GM21515 (cell line): Measurements from ENCODE around the gene ZNF212.

Source experiments
- ATAC-seq: cut with Tn5 transposase; IDR thresholded peaks from one replicate; pipeline ENCODE4 v1.9.1; 2021; ENCODE audit not compliant: unreplicated experiment

Gene ZNF212

DNA sequence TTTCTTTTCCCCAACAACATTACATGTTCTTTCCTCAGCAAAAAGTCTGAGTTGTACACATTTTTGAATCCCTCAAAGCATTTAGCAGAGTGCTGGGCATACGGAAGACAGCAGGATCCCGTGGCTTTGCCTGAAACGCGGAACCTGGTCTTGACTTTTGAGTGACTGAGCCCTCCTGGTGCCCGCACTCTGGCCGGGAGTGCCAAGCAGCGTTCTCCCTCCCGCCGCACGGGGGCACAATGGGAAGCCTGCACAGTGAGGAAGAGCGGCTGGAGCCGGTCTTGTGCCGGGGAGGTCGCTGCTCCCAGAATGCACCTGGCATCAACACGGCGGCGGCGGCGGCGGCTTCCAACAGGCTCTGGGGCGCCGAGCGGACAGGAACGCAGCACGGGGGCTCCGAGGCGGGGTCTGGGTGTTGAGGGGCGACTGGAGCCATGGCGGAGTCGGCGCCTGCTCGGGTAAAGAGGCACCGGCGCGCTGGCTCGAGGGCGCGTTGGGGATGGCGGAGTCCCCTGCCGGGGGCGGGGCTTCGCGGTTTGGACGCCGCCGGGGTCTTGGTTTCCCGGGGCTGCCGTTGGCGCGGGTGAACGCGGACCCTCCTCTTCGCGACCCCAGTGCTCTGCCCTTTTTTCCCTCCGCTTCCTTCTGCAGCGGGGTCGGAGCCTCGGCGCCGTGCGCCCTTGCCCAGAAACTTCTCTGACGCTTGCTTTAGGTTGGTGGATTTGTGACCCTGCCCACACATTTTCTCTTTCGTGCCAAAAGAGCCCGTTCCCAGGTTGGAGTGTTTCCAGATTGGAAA is at the start of gene ZNF212:
Gene ZNF212, plus strand, starts transcription at position 307 of the 799 bp plus-strand sequence. Its CDS starts 128 bp downstream, at position 435.
- peak; percentile 99 for ATAC-seq

- no peak for ATAC-seq
These were observed 47.6 kb upstream of the ZNF212 start for GRCh38 chr7:149191851-149192250.

DNA sequence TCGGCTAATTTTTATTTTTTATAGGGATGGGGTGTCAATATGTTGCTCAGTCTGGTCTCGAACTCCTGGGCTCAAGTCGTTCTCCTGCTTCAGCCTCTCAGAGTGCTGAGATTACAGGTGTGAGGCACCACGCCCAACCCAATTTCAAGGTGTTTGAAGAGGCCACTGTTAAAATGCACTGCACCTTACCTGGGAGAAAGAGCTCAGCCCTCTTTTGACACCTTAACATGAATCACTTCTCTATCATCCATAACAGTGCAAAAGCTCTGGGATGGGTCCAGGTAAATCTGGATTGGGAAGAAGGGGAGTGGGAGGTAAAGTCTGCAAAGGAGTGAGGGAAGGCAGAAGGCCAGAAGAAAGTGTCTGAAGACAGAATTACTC is 44.7 kb upstream of the ZNF212 start:
- no peak for ATAC-seq

- peak; percentile 88 for ATAC-seq
These were observed 44.0 kb upstream of the ZNF212 start, which contains the start of gene ZNF282 for GRCh38 chr7:149195180-149196150. ZNF282 (plus strand) TSS chr7:149195546; CDS start chr7:149195590, 44 bp downstream.

DNA sequence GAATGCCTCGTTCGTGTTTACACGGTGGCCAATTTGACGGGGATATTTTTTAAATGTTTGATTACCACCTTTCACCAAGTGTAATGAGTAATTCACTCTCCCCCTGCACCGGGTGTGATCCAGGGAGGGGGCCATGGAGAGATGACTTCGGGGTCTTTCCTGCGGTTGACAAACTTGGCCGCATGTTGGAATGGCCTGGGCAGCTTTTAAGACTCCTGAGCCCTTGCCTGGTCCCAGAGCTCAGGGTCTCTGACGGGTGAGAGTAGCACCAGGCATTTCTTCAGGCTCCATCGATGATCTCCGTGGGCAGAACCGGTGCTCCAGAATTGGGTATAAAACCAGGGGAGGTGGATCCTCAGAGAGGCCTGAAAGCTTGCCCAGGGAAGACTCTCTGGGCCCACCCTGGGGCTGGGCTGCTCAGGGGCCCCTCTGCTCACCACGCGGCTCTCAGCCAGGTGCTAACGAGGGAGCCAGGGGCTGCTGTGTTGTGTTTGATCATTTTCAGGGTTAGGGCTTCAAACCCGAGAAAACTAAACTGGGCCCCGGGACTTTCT is 43.2 kb upstream of the ZNF212 start:
- ATAC-seq, result no peak

DNA sequence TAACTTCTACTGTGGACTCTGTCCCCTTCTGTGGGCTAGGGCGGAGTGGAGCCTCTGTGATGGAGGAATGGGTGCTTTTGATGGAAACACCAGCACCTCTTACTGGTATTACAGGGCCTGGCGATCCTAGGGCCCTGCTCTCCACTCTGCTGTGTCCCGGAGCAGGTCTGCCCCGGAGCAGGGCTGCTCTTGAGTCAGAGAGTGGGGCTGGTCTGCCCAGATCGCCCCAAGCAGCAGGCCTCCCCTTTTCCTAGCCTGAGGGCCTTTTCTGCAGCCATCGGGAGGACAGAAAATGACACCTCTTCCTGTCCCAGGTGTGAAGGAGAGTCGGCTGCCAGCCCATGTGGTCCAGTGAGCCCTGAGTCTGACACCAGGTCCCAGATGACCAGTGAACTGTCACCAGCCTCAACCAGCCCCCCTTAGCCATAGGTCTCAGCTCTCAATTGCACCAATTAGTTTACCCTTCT is 42.7 kb upstream of the ZNF212 start:
- ATAC-seq, result no peak

GRCh38 chr7:149197675-149198074 is 41.8 kb upstream of the ZNF212 start:
- no peak for ATAC-seq

DNA sequence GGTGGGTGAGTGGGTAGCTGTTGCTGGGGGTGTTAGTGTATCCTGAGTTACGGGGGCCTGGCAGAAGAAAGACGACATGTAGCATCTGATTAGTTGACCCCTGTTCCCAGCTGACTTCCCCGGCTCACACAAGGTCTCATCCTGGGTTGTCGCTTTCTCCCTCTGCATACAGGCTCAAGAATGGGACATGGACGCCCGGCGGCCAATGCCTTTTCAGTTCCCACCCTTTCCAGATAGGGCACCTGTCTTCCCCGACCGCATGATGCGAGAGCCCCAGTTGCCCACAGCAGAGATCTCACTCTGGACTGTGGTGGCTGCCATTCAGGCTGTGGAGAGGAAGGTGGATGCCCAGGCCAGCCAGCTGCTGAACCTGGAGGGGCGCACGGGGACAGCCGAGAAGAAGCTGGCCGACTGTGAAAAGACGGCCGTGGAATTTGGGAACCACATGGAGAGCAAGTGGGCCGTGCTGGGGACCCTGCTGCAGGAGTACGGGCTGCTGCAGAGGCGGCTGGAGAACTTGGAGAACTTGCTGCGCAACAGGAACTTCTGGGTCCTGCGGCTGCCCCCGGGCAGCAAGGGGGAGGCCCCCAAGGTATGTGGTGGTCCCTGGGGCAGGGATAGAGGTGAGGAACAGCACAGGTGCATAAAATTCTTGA is 41.2 kb upstream of the ZNF212 start:
- ATAC-seq, result no peak

DNA sequence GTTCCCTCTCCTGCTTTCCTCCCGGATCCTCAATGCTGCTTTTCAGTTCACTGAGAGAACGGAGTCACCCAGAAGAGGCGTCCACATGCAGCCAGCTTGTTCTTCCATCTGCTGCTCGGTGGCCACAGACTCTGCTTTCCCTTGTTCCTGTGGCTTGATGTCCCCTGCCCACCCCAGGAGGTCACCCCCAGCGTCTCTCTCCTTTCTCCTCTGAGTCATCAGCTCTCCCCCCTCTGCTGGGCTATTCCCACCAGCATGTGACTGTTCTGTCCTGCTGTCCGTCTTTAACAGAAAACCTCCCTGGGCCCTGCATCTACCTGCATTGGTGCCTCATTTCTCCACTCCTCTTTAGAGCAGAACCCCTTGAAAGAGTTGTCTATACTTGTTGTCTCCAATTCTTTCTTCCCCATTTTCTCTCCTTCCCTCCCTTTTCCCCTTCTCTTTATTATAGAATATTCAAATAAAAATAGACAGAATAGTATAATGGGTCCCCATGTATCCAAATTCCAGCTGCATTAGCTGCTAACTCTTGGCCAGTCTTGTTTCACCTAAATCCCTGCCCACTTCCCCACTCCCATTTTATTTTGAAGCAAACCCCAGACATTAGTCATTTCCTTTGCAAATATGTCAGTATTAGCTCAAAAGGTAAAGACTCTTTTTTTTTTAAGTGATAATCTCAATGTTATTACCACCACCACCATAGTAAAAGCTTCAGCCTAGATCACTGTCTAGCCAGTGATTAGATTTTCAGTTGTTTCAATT is 40.0 kb upstream of the ZNF212 start:
- ATAC-seq, result no peak

DNA sequence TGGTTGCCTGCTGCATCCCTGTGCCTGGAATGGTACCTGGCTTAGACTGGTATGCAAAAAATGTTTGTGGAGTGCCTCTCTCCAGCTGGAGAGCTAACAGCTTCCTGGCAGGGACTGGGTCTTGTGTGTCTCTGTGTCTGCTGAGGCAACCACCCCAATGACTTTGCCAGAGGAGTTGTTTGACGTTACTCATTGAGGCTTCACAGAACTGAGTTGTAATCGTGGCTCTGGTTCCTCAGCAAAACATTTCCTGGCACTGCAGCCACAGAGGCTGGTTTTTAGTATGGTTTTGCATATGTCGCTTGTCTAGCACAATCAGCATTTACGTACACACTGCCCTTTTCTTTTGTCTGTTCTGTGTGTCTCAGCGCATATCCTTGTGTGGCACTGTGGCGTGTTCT is 36.6 kb upstream of the ZNF212 start:
- no peak for ATAC-seq

GRCh38 chr7:149205690-149206381 is 33.6 kb upstream of the ZNF212 start:
- no peak for ATAC-seq

DNA sequence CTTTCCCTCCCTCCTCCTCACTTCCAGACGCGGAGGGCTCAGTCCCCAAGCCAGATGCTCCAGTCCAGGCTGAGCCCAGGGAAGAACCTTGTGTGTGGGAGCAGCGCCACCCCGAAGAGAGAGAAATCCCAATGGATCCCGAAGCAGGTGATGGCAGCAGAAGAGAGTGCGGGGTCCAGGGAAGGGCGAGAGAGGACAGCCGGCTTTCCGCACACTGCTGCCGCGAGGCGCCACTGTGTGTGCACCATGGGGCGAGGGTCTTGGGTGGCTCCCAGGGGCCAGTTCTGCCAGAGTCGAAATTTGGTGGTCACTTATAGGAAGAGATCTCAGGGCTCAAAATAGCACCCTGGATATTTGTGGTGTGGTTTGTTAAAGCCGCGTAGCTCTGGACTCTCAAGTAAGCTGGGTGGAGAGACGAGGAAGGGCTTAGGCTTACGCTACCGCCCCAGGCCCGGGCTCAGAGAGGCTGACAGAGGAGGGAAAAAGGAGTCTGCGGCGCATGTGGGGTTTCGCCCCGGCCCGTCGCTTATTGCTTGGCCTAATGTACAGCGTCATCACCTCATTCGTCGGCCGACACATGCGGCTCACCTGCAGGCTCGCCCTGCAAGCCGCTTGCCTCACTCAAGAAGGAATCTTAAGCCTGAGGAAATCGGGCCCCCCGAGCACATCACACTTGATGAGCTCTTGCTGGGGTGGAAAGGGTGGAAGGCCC is 32.0 kb upstream of the ZNF212 start:
- ATAC-seq, result no peak

- no peak for ATAC-seq
These were observed 29.8 kb upstream of the ZNF212 start for GRCh38 chr7:149209518-149210269.

GRCh38 chr7:149210551-149210950 is 28.9 kb upstream of the ZNF212 start:
- no peak for ATAC-seq

DNA sequence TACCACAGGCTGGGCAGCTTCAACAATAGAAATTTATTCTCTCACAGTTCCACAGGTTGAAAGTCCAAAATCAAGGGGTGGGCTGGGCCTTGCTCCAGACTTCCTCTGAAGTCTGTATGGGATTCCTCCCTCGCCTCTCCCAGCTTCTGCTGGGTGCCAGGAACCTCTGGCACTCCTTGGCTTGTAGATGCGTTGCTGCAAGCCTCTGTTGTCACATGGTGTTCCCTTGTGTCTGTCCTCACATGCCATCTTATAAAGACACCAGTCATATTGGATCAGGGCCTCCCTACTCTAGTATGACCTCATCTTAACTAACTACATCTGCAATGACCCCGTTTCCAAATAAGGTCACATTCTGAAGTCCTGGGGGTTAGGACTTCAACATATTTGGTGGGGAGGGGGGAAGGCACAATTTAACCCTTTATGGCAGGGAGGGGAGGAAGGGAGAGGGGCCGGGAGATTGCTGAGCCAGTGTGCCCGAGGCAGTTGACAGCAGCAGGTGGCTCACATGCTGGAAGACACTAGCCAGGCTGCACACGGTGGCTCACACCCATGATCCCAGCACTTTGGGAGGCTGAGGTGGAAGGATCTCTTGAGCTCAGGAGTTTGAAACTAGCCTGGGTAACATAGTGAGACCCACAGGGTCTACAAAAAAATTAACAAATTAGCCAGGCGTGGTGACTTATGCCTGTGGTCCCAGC is 25.3 kb upstream of the ZNF212 start:
- no peak for ATAC-seq

- ATAC-seq, result no peak
These were observed 23.0 kb upstream of the ZNF212 start for GRCh38 chr7:149216402-149216801.

DNA sequence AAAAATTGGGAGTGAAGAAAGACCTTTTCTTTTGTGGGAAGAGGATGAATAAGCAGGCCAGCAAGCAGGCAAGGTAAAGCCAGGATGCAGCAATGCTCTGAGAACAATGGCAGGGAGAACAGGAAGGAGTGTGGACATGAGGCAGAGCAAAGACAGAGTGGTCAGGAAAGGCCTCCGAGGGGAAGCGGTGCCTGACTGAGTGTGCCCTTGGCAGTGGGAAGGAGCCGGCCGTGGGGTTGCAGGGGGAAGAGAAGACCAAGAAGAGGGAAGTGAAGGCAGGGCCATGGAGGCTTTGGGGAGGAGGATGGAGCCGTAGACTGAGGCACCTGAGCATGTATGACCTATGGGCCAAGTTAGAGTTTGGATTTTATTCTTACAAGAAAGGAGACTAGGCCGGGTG is 21.9 kb upstream of the ZNF212 start:
- ATAC-seq, result no peak
